Measurements from ENCODE around the gene TMEM255B.
"Not testable (repeated sequence)": the region's sequence is repeated elsewhere in the genome, so short reads cannot be mapped to it uniquely, and the experiment has no call there.

Gene TMEM255B

DNA sequence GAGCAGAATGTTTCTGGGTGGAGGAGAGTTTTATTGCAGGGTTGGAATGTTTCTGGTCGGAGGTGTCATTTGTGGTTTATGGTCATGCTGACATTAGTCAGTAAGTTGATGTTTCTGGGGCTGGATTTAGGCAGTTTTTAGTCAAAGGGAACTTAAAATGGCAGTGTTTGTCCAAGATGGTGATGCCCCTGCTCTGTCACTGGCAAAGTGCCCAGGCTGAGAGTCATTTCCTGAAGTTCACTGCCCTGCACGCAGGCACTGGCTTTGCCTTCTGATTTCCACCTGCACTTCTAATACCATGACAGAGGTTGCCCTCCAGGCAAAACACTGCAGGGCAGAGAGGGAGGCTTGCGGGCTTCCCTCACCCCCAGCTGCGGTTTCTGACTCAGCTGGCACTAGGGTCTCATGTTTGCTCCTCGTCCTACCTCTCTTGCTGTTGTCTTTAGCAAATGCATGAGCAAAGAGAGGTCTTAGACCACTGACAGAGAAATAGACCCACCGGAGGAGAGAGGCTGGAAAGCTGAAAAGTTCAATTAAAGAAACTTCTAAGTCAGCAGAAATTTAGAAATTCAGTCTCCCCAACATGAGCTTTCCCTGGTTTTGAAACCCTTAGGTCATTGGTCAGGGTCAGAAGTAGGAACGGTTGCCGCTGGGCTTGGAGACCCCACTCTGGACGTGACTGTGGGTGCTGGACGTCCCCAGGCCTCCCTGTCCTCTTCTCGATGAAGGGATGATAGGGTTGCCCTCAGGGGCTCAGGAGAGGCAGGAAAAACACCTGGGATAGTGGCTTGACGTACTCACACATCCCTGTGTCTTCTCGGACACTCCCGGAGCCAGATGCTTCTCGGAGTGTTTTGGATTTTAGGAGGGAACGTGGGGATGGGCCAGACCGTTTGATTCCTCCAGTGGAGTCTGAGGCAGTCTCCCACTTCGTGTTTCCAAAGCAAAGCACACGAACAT lies 26.3 kb downstream of the TMEM255B start:
- DNase-seq (ENCODE audit: low read depth in 1 of 2, low spot score in 1 of 2), result no peak

DNA sequence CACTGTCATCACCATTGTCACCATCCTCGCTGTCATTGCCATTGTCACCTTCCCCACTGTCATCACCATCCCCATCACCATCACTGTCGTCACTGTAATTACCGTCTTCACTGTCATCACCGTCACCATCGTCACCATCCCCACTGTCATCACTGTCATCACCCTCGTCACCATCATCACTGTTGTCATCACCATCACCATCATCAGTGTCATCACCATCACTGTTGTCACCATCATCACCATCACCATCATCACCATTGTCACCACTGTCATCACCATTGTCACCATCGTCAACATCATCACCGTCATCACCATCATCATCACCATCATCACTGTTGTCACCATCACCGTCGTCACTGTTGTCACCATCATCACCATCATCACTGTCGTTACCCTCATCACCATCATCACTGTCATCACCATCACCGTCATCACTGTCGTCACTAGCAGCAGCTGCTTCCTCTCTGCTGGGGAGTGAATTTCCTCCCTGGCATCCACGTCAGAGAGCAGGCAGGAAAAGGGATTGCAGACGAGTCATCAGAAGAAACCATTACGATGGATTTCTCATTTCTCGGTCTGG lies 27.3 kb downstream of the TMEM255B start:
- no peak for DNase-seq (ENCODE audit: low read depth in 1 of 2, low spot score in 1 of 2)

DNA sequence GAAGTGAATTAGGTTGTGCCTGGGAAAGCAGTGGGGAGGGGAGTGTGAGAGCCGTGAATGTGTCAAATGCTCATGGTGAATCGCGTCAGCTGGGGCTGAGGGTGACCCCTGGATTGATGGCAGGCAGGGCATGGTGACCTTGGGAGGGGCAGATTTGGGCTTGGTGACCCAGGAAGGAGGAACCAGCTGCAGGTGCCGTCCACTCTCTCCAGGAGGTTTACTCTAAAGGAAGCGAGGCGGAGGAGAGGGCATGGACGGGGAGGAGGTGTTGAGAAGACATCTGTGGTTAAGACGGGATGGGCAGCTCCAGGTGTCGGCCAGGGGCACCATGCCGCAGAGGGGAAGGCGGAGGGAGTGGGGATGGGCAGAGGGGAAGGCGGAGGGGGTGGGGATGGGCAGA lies 28.7 kb downstream of the TMEM255B start:
- no peak for DNase-seq (ENCODE audit: low read depth in 1 of 2, low spot score in 1 of 2)

DNA sequence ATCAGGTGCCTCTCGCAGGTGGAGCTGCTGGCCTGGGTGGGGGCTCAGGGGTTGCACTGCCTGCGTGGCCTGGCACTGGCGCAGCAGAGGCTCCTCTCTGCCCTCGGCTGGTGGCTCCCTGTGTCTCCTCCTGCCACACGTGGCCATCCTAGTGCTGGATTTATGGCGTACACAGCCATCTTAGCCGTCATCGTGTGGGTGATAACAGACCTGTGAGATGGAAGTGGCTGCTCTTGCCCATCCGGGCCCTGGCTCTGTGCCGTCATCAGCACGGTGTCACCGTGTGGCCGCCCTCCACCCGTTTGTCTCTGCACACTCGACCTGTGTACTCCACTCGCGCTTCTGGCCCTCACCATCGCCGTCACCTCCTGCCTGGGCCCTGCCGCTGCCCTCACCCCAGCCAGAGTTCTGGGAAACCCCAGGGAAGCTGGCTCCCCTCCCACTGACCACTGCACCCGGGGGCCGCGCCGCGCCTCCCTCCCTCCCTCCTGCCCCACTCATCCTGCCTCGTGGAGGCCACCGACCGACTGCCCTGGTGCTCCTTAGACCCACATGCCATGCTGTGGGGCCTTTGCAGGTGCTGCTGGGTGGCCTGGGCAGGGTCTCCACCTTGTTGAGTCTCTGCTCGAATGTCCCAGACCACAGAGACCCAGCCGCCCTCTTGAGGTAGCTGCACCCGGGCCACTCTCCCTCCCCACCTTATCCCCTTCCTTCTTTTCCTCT lies 29.5 kb downstream of the TMEM255B start:
- no peak for DNase-seq (ENCODE audit: low read depth in 1 of 2, low spot score in 1 of 2)

DNA sequence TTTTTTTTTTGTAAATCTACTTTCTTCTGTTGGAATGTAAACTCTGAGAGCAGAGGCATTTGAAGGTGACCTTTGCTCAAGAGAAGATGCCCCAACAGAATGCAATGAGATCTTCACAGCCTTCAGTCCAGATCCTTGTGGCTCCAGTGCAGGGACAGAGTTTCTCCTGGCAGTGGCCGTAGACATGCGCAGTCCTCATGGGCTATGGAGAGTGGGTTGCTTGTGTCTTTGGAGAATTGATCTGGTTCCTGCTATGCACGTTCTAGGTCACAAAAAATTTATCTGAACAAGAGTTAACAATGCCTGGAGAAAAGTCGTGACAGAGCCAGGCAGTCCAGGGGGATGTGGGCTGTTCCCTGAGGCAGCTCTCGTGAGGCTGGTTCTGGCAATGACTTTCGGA lies 30.1 kb downstream of the TMEM255B start:
- no peak for DNase-seq (ENCODE audit: low read depth in 1 of 2, low spot score in 1 of 2)

DNA sequence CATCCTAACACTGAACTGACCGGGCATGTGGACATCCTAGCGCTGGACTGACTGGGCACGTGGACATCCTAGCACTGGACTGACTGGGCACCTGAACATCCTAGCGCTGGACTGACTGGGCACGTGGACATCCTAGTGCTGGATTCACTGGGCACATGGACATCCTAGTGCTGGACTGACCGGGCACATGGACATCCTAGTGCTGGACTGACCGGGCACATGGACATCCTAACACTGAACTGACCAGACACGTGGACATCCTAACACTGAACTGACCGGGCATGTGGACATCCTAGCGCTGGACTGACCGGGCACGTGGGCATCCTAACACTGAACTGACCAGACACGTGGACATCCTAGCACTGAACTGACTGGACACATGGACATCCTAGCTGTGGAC lies 30.9 kb downstream of the TMEM255B start:
- not testable (repeated sequence) for DNase-seq (ENCODE audit: low read depth in 1 of 2, low spot score in 1 of 2)

DNA sequence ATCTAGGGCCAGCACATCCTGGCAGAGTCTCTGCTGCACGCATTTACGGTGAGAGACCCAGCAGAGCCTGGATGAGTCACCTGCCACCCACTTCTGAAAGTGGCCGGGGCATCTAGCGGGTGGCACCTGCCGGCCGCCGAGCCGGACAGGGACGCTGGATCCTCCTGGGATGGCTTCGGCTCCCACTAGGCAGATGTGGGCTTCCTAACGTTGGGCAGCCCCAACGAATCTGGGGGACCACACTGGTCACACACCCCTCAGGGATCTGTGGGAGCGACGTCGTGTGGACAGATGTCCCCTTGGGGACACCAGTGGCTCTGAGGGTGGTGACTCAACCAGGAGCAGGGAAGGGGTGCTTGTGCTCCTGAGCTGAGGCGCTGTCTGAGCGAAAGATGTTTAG lies 32.2 kb downstream of the TMEM255B start:
- no peak for DNase-seq (ENCODE audit: low read depth in 1 of 2, low spot score in 1 of 2)

DNA sequence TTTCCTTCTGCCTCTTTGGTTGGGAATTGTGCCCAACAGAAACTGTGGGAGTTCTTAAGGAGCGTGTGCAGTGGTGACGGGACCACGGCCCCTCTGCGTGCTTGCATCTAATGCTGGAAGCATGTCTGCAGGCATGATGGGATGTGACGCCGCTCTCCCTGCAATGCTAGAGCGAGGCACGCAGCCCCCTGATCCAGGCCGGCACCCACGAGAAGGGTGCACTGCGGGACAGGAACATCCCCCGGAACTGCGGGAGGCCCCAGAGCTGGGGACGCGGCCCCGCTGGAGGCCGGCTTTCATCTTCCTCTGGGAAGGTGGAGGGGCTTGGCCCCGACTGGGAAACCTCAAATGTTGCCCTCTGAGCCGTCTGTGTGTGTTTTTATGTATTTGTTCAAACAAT lies 32.7 kb downstream of the TMEM255B start:
- no peak for DNase-seq (ENCODE audit: low read depth in 1 of 2, low spot score in 1 of 2)

DNA sequence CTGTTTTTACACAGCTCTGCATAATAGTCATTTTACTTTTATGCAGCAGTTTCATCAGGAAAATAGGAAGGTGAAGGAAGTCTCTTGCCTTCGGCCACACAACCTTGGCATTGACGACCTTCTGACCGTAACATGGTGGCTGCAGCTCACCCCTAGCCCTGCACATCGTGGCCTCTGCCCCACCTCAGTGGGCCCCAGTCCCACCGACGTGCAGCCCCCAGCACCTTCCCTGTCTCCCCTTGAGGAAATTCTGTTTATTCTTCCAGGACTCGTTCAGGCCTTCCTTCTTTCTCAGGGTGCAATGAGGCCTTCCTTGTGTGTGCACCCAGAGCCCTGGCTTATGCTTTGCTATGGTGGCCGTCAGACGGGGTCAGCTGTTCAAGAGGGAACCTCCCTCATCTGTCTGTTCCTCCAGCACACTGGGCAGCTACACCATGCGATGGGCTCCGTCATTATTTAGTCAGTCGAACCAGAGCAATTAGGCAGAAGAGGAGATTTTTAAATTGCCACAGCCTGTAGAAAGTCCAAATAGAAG lies 33.3 kb downstream of the TMEM255B start:
- no peak for DNase-seq (ENCODE audit: low read depth in 1 of 2, low spot score in 1 of 2)

DNA sequence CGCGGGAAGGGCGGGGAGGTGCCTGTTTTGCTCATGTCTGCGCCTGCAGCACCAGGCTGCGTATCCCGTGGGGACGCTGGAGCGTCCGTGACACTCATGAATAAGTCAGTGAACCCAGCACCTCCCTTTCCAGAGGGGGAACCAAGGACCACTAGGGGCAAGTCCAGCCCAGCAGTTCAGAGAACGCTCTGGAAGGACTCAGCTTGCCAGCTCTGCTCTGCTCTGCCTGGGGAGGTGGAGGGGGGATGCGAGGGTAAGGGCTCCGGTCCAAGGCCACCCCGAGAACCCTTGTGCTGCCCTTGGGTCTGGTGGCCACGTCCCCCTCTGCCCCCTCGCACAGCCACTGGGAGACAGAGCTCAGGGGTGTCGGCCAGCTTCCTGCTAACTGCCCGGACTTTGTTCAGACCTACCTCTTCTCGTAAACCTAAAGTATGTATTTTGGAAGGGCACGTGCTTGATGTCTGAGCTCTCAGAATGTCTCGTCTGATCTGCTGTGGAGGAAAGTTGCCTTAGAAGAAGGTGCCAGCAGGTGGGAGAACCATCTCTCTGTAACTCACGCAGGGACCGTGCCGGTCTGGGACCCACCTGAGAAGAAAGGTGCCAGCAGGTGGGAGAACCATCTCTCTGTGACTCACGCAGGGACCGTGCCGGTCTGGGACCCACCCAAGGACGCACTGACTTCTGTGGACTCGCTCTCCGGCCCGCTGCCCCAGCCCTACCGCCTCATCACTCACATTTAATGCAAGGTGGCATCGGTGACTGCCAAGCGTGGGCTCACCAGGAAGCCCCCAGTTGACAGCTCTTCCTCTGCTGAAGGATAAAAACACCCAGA lies 34.1 kb downstream of the TMEM255B start:
- no peak for DNase-seq (ENCODE audit: low read depth in 1 of 2, low spot score in 1 of 2)

DNA sequence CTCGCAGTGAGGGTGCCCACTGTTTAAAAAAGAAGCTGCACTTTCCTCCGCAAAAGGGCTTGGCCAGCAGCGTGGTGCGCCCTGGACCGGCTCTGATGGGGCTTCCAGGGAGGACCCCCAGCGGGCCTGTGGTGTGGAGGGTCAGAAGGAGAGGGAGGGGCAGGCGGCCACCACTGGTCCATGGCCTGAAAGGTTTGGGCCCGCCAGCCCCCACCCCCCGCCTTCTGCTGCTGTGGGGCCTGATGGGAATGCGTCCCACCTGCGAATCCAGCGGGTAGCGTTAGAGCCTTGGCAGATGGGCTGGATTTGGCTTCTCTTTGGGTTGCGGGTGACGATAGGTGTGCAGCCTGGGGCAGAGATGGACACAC lies 34.7 kb downstream of the TMEM255B start:
- DNase-seq (ENCODE audit: low read depth in 1 of 2, low spot score in 1 of 2), result no peak

DNA sequence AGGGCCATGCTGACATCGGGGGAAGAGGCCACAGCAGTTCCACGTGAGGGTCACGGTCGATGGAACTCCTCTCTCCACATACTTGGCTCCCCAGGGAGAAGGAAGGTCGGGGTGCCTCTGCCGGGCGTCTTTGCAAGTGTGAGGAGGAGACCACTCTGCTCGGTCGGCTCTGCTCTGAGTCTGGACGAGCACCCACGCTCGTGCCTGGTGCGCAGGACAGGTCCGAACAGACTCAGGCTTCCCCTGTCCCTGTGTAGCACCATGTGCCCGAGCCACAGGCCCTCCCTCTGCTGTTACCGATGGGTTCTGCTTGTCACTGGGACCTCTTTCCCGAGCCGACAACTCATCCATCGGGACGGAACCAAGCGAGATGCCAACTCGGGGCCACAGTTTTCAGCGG lies 35.1 kb downstream of the TMEM255B start:
- no peak for DNase-seq (ENCODE audit: low read depth in 1 of 2, low spot score in 1 of 2)

DNA sequence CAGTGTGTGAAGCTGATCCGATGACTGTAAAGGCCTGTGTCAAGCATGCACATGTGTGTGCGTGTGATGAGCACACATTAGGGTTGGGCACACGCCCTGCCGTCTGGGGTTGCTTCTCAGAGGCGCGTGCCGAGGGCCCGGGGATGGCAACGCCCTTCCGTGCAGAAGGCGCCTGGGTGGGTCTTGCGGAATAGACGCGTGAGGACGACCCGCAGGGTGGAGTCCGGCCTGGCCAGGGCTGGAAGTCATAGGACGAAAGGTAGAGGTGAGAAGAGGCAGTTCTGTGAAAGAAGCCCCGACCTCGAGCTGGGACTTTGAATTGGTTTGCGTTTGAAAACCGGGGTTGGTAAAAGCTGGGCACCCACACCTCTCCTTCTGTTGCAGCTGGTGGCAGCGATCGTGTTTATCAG lies 35.7 kb downstream of the TMEM255B start:
- no peak for DNase-seq (ENCODE audit: low read depth in 1 of 2, low spot score in 1 of 2)

DNA sequence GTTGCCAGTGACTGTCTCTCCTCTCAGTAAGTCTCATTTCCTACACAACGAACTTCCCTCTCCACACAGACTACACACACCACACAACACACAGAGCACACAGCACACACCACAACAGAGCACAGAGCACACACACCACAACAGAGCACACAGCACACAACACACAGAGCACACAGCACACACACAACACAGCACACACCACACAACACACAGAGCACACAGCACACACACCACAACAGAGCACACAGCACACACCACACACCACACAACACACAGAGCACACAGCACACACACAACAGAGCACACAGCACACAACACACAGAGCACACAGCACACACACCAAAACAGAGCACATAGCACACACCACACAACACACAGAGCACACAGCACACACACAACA lies 36.3 kb downstream of the TMEM255B start:
- not testable (repeated sequence) for DNase-seq (ENCODE audit: low read depth in 1 of 2, low spot score in 1 of 2)

DNA sequence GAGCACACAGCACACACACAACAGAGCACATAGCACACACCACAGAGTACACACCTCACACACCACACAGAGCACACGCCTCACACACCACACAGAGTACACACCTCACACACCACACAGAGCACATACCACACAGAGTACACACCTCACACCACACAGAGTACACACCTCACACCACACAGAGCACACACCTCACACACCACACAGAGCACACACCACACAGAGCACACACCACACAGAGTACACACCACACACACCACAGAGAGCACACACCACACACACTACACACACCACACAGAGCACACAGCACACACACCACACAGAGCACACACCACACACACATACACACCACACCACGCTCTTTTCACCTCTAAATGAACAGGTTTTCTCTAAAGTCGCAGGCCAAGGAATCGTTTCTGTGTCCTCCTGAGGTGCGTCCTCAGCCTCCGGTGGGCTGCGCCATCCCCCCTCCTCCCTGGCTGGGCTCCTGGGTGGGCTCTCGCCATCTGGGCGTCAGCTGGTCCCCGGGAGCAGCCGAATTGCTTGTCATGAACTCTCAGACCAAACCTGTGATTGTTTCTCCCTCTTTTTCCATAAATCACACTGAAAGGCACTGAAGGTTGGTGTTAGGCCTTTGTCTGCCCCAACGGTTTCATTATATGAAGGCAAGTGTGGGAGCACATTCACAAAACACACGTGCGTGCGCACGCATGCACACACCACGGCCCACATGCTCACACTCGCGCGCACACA lies 37.4 kb downstream of the TMEM255B start:
- no peak for DNase-seq (ENCODE audit: low read depth in 1 of 2, low spot score in 1 of 2)

DNA sequence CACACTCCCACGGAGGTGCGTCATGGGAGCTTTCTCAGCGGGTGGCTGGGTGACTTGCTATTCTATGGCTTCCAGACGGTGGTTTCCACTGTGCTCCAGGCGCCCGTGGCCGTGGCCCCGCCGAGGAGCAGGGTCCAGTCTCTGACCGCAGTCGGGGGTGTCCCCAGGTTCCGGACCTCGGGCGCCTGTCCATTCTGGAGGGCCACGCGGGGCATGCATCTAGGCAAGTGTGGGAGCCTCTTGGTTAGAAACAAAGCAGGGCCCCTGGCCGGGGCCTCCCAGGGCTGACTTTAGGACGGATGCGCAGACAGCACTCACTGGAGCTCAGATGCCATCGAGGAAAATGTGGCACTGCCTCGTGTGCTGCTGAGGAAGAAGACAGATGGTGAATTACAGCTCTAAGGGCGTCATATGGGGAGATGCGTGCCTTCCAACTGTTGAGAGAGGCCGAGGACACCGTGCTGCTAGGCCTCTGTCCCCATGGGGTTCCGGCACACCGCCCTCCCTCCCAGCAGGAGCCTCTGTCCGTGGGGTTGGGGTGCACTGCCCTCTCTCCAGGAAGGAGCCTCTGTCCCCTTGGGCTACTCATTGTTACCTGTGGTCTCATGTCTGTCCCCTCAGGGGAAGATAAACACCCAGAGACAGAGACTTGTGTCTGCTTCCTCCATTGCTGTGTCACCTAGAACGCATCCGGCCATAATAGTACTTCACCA lies 38.1 kb downstream of the TMEM255B start:
- no peak for DNase-seq (ENCODE audit: low read depth in 1 of 2, low spot score in 1 of 2)

DNA sequence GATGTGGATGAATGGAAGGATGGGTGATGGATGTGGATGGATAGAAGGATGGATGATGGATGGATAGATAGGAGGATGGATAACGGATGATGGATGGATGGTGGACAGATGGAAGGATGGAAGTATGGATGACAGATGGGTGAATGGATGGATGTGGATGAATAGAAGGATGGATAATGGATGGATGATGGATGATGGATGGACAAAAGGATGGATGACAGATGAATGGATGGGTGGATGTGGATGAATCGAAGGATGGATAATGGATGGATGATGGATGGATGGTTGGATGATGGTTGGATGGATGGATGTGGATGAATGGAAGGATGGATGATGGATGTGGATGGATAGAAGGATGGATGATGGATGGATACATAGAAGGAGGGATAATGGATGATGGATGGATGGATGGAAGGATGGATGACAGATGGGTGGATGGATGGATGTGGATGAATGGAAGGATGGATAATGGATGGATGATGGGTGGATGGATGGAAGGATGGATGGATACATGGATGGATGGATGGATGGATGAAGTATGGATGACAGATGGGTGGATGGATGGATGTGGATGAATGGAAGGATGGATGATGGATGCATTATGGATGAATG lies 39.3 kb downstream of the TMEM255B start:
- DNase-seq (ENCODE audit: low read depth in 1 of 2, low spot score in 1 of 2), result no peak

DNA sequence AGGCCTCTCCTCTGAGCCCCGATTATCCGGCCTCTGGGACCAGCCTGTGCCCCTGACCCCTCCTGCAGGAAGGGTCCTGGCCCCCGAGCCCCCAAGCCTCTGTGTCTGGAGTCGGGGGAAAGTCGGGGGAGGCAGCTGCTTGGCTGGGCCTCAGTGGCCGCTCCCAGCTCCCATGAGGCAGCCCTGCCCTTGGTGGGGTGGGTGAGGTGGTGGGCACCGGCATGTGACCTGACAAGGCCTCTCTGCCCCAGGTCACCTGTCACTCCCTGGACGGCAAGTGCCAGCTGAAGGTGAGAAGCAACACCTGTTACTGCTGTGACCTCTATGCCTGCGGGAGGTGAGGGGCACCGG lies 41.5 kb downstream of the TMEM255B start:
- DNase-seq (ENCODE audit: low read depth in 1 of 2, low spot score in 1 of 2), result no peak

DNA sequence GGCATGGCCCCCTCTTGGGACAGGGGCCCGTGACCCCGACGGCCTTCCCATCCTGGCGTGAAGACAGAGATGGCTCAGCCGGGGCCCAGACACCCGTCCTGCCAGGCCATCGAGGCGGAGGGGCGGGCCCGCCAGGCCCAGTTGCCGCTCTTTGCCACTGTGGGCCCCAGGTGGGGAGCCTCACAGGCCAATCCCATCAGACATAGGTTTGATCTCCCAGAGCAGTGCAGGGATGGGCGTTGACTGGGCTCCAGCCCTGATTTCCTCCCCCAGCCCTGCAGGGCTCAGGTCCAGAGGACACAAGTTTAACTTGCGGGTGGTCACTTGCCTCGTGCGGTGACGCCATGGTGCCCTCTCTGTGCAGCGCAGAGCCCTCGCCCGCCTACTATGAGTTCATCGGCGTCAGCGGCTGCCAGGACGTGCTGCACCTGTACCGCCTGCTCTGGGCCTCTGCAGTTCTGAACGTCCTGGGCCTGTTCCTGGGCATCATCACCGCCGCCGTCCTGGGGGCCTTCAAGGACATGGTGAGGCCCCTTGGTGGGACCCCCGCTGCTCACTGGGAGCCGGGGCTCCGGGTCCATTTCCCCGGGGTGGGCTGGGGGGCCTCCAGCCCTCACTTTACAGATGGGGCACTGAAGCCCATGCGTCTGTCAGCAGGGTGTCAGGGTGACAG lies 42.4 kb downstream of the TMEM255B start:
- no peak for DNase-seq (ENCODE audit: low read depth in 1 of 2, low spot score in 1 of 2)
